Omental fat pad (tissue), 4 donors: ENCODE measurements around the gene TBCB. TPM values are rescaled to one million over a fixed set of nuclear protein-coding genes. Genes with fewer than 3 reads are reported as not detected.

Source experiments
- ATAC-seq: fragments of 150-250 bp; one replicate; pipeline ENCODE4 v1.9.1; 2016; ENCODE audit warnings: mild to moderate bottlenecking, moderate library complexity; ENCODE audit not compliant: low FRiP score
- DNase-seq: peaks from one replicate; pipeline ENCODE4 v3.0.0-alpha.2; 2019; ENCODE audit warnings: low spot score
- total RNA-seq, 4 donors: library from RNA; depleted of rRNA; stranded (reverse); fragments of >200 nt; gene quantifications; one replicate each; pipeline ENCODE4 v1.1.0, GENCODE V29; 2016
- TF ChIP-seq, protein P1 (sequence below), 3 donors: fragments of 450-650 bp; IDR thresholded peaks; one replicate each; pipeline ENCODE4 v1.5.1; 2016 to 2017; ENCODE audit warnings: antibody characterized with exemption in 3 of 3, mild to moderate bottlenecking in 3 of 3, moderate library complexity in 2 of 3

The TBCB gene
- total RNA-seq, 4 donors from 2014 or later = 86.9 to 126 (median 106) TPM

DNA sequence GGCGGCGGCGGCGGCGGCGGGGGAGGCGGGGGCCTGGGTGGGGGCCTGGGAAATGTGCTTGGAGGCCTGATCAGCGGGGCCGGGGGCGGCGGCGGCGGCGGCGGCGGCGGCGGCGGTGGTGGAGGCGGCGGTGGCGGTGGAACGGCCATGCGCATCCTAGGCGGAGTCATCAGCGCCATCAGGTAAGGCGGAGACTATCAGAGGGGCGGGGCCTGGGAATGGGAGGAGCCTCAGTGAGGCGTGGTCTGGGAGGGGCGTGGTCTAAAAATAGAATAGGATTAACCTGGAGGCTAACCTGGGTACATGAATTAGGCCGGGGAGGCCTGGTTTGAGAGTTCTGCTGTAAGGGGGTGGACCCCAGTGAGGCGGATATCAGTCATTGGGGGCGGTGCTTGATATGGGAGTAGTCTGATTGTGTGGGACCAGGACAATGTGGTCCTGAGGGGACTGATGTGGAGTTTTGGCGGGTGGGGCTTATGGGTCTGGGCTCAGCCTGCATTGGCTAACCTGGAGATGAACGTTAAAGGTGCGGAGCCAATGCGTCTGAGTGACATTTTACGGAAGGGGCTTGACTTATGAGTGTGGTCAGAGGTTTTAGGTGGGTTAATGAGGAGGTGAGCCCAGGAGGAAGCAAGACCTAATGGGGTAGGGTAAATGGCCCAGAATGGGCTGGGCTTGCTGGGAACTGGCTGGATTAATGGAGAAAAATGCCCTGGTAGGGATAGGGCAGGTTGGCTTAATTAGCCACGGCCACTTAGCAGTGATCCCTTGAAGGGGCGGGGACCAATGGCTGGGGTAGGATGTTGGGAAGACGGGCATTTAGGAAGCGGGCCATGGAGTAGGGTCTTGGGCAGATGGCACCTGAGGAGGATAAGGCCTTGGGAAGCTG is 26.0 kb downstream of the TBCB start:
- ATAC-seq (peak; percentile 79), DNase-seq (peak; percentile 91)
- TF ChIP-seq, protein P1, sequence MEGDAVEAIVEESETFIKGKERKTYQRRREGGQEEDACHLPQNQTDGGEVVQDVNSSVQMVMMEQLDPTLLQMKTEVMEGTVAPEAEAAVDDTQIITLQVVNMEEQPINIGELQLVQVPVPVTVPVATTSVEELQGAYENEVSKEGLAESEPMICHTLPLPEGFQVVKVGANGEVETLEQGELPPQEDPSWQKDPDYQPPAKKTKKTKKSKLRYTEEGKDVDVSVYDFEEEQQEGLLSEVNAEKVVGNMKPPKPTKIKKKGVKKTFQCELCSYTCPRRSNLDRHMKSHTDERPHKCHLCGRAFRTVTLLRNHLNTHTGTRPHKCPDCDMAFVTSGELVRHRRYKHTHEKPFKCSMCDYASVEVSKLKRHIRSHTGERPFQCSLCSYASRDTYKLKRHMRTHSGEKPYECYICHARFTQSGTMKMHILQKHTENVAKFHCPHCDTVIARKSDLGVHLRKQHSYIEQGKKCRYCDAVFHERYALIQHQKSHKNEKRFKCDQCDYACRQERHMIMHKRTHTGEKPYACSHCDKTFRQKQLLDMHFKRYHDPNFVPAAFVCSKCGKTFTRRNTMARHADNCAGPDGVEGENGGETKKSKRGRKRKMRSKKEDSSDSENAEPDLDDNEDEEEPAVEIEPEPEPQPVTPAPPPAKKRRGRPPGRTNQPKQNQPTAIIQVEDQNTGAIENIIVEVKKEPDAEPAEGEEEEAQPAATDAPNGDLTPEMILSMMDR (IDR thresholded peaks at IDR 0.05) = no peak

- TF ChIP-seq, protein P1 (IDR thresholded peaks at IDR 0.05) = no peak
- no peak for ATAC-seq
- DNase-seq = no peak
These were observed 26.8 kb downstream of the TBCB start for GRCh38 chr19:36142046-36142445.

- TF ChIP-seq, protein P1 (IDR thresholded peaks at IDR 0.05) = no peak
- DNase-seq = no peak
- ATAC-seq = no peak
These were observed 27.2 kb downstream of the TBCB start for GRCh38 chr19:36142496-36142895.

DNA sequence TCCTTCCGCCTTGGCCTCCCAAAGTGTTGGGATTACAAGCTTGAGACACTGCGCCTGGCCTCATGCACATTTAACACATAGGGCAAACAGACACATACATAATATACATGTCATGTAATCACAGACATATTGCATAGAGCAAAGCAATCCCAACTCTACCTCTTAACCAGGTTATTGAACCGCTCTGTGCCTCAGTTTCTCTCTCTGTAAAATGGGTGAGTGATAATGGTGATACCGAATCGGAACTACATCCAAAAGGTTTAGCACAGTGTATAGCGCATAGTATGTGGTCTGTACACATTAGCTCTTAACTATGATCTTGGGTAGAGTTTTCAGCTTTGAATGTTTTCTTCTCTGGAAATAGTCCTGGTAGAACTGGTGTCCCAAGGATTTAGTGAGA is 29.4 kb downstream of the TBCB start:
- no peak for ATAC-seq
- TF ChIP-seq, protein P1 (IDR thresholded peaks at IDR 0.05) = no peak
- no peak for DNase-seq

DNA sequence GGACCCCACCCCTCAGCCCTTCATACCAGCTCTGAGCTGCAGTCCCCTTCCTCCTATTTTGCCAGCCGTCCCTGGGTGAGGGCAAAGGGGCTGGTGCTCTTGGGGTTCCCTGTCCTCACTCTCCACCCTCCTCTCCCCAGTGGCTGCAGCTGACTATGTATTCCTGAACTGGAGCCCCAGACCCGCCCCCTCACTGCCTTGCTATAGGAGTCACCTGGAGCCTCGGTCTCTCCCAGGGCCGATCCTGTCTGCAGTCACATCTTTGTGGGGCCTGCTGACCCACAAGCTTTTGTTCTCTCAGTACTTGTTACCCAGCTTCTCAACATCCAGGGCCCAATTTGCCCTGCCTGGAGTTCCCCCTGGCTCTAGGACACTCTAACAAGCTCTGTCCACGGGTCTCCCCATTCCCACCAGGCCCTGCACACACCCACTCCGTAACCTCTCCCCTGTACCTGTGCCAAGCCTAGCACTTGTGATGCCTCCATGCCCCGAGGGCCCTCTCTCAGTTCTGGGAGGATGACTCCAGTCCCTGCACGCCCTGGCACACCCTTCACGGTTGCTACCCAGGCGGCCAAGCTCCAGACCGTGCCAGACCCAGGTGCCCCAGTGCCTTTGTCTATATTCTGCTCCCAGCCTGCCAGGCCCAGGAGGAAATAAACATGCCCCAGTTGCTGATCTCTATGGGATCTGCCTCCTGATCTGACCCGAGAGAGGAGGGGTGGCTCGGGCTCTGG is 34.6 kb downstream of the TBCB start:
- DNase-seq (no peak), ATAC-seq (no peak)
- TF ChIP-seq, protein P1 (IDR thresholded peaks at IDR 0.05) = no peak

GRCh38 chr19:36150586-36150985 is 35.3 kb downstream of the TBCB start:
- TF ChIP-seq, protein P1 (IDR thresholded peaks at IDR 0.05) = no peak

More at GRCh38 chr19:36150586-36150985, 35.3 kb downstream of the TBCB start:
- ATAC-seq (no peak), DNase-seq (no peak)
